Gastroesophageal sphincter (tissue), 3 donors: ENCODE measurements around the gene PTGS2.

Experiments used
- EP300 ChIP-seq: sonication (generic); formaldehyde crosslinking; IDR thresholded peaks from one replicate; pipeline ENCODE4 v1.6.1; 2017; ENCODE audit warnings: antibody characterized with exemption, mild to moderate bottlenecking
- POLR2A ChIP-seq, 2 donors: fragments of 450-650 bp; IDR thresholded peaks; one replicate each; pipeline ENCODE4 v1.6.1; 2017; ENCODE audit warnings: antibody characterized with exemption in 2 of 2, mild to moderate bottlenecking in 2 of 2, moderate library complexity in 1 of 2
- TF ChIP-seq, protein P1 (sequence below), 4 experiments: fragments of 200-600 bp in 2 of 4; fragments of 450-650 bp in 2 of 4; sonication (generic) in 1 of 4; IDR thresholded peaks; one replicate each; pipeline ENCODE4 v1.5.1; 2017 to 2019; ENCODE audit warnings: antibody characterized with exemption in 4 of 4, mild to moderate bottlenecking in 2 of 4, moderate library complexity in 2 of 4

- TF ChIP-seq, protein P1, sequence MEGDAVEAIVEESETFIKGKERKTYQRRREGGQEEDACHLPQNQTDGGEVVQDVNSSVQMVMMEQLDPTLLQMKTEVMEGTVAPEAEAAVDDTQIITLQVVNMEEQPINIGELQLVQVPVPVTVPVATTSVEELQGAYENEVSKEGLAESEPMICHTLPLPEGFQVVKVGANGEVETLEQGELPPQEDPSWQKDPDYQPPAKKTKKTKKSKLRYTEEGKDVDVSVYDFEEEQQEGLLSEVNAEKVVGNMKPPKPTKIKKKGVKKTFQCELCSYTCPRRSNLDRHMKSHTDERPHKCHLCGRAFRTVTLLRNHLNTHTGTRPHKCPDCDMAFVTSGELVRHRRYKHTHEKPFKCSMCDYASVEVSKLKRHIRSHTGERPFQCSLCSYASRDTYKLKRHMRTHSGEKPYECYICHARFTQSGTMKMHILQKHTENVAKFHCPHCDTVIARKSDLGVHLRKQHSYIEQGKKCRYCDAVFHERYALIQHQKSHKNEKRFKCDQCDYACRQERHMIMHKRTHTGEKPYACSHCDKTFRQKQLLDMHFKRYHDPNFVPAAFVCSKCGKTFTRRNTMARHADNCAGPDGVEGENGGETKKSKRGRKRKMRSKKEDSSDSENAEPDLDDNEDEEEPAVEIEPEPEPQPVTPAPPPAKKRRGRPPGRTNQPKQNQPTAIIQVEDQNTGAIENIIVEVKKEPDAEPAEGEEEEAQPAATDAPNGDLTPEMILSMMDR (IDR thresholded peaks at IDR 0.05), result no peak
- TF ChIP-seq POLR2A (IDR thresholded peaks at IDR 0.05) (no peak), EP300 (no peak)
These were observed 53.2 kb downstream of the PTGS2 start for GRCh38 chr1:186627019-186627418.
